ENCODE results near the gene LSMEM2.

DNA sequence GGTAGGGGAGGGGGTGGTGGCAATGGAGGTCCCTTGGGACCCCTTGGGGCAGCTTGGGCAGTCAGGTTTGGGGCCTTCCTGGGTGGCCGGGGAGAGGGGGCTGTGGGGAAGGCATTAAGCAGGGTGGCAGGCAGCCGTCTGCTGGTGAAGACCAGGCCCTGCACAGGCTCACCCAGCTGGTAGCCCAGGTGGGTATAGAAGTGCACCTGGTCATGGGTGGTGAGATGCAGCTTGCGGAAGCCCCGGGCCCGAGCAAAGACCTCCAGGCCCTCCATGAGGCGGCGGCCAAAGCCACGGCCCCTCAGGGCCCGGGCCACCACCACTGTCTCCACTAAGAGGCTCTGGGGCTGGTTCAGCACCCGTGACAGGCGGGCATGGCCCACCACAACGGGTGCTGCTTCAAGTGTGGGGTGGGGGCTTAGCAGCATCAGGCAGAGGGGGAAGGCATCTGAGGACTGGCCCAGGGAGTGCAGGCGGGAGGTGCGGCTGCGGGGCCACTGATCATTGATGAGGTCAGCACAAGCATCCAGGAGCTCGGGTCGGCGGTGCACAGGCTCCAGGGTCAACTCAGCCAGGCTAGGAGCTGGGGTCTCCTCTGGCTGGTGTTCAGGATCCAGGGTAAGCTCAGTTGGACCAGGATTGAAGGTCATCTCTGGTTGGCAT lies 18.0 kb downstream of the LSMEM2 start:
- no peak for TF ChIP-seq POLR2A (IDR thresholded peaks at IDR 0.05)
- TF ChIP-seq, protein P1, sequence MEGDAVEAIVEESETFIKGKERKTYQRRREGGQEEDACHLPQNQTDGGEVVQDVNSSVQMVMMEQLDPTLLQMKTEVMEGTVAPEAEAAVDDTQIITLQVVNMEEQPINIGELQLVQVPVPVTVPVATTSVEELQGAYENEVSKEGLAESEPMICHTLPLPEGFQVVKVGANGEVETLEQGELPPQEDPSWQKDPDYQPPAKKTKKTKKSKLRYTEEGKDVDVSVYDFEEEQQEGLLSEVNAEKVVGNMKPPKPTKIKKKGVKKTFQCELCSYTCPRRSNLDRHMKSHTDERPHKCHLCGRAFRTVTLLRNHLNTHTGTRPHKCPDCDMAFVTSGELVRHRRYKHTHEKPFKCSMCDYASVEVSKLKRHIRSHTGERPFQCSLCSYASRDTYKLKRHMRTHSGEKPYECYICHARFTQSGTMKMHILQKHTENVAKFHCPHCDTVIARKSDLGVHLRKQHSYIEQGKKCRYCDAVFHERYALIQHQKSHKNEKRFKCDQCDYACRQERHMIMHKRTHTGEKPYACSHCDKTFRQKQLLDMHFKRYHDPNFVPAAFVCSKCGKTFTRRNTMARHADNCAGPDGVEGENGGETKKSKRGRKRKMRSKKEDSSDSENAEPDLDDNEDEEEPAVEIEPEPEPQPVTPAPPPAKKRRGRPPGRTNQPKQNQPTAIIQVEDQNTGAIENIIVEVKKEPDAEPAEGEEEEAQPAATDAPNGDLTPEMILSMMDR (IDR thresholded peaks at IDR 0.05 in 4 of 5, conservative IDR thresholded peaks at IDR 0.05 in 1 of 5) = no peak

All from gastrocnemius medialis (tissue), 4 donors.